Measurements from ENCODE around the gene ANAPC2. TPM values are rescaled to one million over a fixed set of nuclear protein-coding genes. Genes with fewer than 3 reads are reported as not detected.
A peak's percentile ranks its signal among the peaks of the same experiment; 100 is the strongest.

Gene ANAPC2
- total RNA-seq, 1 experiment from 2014 or later: 80.9 TPM

GRCh38 chr9:137173796-137174664 lies 14.3 kb downstream of the ANAPC2 start:
- CTCF ChIA-PET: interaction anchor here (0.8 to 3.6 kb wide), 26 partner anchors 12 to 152 kb away, joined by 3 to 40 read pairs (median 10); partner anchors contain the start of genes ABCA2, ANAPC2, CYSRT1 and GRIN1
- no peak overlapping the region for H3K27ac Mint-ChIP-seq
- no peaks in the 10 kb centered on the region for H3K9me3 Mint-ChIP-seq
- H3K27me3 Mint-ChIP-seq (ENCODE audit: low read depth): peaks cover 22% of the 10 kb centered on the region
- TF ChIP-seq RELA (CRISPR knock-in tag; IDR thresholded peaks at IDR 0.05; ENCODE audit: borderline replicate concordance) (0 out of 2 replicates have a peak, but pooled peaks have one; percentile 35), KAT7 (CRISPR knock-in tag; IDR thresholded peaks at IDR 0.05; ENCODE audit: borderline replicate concordance) (no peak), ATF2 (CRISPR knock-in tag; IDR thresholded peaks at IDR 0.05; ENCODE audit: borderline replicate concordance, low read depth) (no peak), MYBL2 (CRISPR knock-in tag; IDR thresholded peaks at IDR 0.05) (no peak), NR3C1 (CRISPR knock-in tag; conservative IDR thresholded peaks at IDR 0.05; ENCODE audit: low read depth) (no peak), CTCF (IDR thresholded peaks at IDR 0.05) (no peak), HMGA2 (CRISPR knock-in tag; IDR thresholded peaks at IDR 0.05) (no peak)
- H3K4me1 Mint-ChIP-seq: peaks cover 6% of the 10 kb centered on the region
- ATAC-seq (no peak), DNase-seq (ENCODE audit: low spot score) (no peak)
- no peak overlapping the region for H3K4me3 Mint-ChIP-seq
- POLR2A ChIA-PET: interaction anchor here (0.7 to 1.8 kb wide), 3 partner anchors 12 to 61 kb away, joined by 3 to 6 read pairs (median 3); no protein-coding TSS in a partner anchor
- no peaks in the 10 kb centered on the region for H3K36me3 Mint-ChIP-seq

- CTCF ChIA-PET: interaction anchor here (0.6 to 1.8 kb wide), 4 partner anchors 16 to 113 kb away, joined by 3 to 6 read pairs (median 4); no protein-coding TSS in a partner anchor
- Mint-ChIP-seq H3K36me3 (no peaks in the 10 kb centered on the region), H3K9me3 (no peaks in the 10 kb centered on the region), H3K4me1 (peaks cover 6% of the 10 kb centered on the region), H3K4me3 (no peak overlapping the region), H3K27me3 (ENCODE audit: low read depth) (peaks cover 28% of the 10 kb centered on the region), H3K27ac (no peak overlapping the region)
- POLR2A ChIA-PET: no interaction called here
- no peak for ATAC-seq
- TF ChIP-seq MLX (CRISPR knock-in tag; IDR thresholded peaks at IDR 0.05): no peak
- no peak for TF ChIP-seq NFE2L1 (CRISPR knock-in tag; IDR thresholded peaks at IDR 0.05)
- no peak for TF ChIP-seq OVOL2 (CRISPR knock-in tag; IDR thresholded peaks at IDR 0.05; ENCODE audit: borderline replicate concordance)
- no peak for TF ChIP-seq NR3C1 (CRISPR knock-in tag; conservative IDR thresholded peaks at IDR 0.05; ENCODE audit: low read depth)
- no peak for TF ChIP-seq ZNF512 (CRISPR knock-in tag; IDR thresholded peaks at IDR 0.05; ENCODE audit: borderline replicate concordance)
- no peak for TF ChIP-seq NR1H2 (CRISPR knock-in tag; IDR thresholded peaks at IDR 0.05)
- no peak for TF ChIP-seq NFYB (CRISPR knock-in tag; conservative IDR thresholded peaks at IDR 0.05; ENCODE audit: low read depth)
- TF ChIP-seq SP1 (CRISPR knock-in tag; conservative IDR thresholded peaks at IDR 0.05): no peak
- no peak for TF ChIP-seq E2F4 (CRISPR knock-in tag; IDR thresholded peaks at IDR 0.05; ENCODE audit: borderline replicate concordance, low read depth)
- TF ChIP-seq ZNF416 (CRISPR knock-in tag; IDR thresholded peaks at IDR 0.05): no peak
- TF ChIP-seq ZBTB21 (CRISPR knock-in tag; IDR thresholded peaks at IDR 0.05; ENCODE audit: borderline replicate concordance): no peak
- TF ChIP-seq ZNF423 (CRISPR knock-in tag; IDR thresholded peaks at IDR 0.05): no peak
- TF ChIP-seq RORB (CRISPR knock-in tag; IDR thresholded peaks at IDR 0.05): no peak
- TF ChIP-seq ZNF232 (CRISPR knock-in tag; IDR thresholded peaks at IDR 0.05): no peak
- no peak for DNase-seq (ENCODE audit: low spot score)
Measured at GRCh38 chr9:137172901-137173795, 15.2 kb downstream of the ANAPC2 start.

Data from WTC11 (cell line).